AG09319 (cell line): Measurements from ENCODE around the gene HENMT1.
"Not testable (repeated sequence)": the region's sequence is repeated elsewhere in the genome, so short reads cannot be mapped to it uniquely, and the experiment has no call there.

Experiments used
- DNase-seq: peaks from one replicate; pipeline ENCODE4 v3.0.0-alpha.2; 2010; ENCODE audit warnings: low read depth; ENCODE audit errors: extremely low read depth
- TF ChIP-seq, protein P1 (sequence below): IDR thresholded peaks from 2 replicates; pipeline ENCODE4 v1.5.1; 2011; ENCODE audit warnings: low read depth, mild to moderate bottlenecking, inconsistent platforms, low read length, moderate library complexity

HENMT1 gene

GRCh38 chr1:108669679-108670078 is 8.8 kb upstream of the HENMT1 start:
- DNase-seq, result no peak
- TF ChIP-seq, protein P1, sequence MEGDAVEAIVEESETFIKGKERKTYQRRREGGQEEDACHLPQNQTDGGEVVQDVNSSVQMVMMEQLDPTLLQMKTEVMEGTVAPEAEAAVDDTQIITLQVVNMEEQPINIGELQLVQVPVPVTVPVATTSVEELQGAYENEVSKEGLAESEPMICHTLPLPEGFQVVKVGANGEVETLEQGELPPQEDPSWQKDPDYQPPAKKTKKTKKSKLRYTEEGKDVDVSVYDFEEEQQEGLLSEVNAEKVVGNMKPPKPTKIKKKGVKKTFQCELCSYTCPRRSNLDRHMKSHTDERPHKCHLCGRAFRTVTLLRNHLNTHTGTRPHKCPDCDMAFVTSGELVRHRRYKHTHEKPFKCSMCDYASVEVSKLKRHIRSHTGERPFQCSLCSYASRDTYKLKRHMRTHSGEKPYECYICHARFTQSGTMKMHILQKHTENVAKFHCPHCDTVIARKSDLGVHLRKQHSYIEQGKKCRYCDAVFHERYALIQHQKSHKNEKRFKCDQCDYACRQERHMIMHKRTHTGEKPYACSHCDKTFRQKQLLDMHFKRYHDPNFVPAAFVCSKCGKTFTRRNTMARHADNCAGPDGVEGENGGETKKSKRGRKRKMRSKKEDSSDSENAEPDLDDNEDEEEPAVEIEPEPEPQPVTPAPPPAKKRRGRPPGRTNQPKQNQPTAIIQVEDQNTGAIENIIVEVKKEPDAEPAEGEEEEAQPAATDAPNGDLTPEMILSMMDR, result no peak

DNA sequence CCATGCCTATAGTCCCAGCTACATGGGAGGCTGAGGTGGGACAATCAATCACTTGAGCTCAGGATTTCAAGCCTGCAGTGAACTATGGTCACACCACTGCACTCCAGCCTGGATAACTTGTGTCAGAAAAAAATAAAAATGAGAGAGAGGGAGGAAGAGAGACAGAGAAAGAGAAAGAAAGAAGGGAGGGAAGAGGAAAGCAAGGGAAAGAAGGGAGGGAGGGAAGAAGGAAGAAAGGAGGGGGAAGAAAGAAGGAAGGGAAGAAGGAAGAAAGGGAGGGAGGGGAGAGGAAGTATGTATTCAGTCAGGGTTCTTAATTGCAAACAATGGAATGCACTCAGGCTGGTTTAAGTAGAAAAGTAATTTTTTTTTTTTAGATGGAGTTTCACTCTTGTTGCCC is 7.9 kb upstream of the HENMT1 start:
- TF ChIP-seq, protein P1, result no peak
- no peak for DNase-seq

DNA sequence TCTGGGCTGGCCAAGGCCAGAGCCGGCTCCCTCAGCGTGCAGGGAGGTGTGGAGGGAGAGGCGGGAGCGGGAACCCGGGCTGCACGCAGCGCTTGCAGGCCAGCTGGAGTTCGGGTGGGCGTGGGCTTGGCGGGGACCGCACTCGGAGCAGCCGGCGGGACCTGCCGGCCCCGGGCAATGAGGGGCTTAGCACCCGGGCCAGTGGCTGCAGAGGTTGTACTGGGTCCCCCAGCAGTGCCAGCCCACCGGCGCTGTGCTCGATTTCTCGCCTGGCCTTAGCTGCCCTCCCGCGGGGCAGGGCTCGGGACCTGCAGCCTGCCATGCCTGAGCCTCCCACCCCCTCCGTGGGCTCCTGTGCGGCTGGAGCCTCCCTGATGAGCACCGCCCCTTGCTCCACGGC is 6.5 kb upstream of the HENMT1 start:
- not testable (repeated sequence) for DNase-seq

DNA sequence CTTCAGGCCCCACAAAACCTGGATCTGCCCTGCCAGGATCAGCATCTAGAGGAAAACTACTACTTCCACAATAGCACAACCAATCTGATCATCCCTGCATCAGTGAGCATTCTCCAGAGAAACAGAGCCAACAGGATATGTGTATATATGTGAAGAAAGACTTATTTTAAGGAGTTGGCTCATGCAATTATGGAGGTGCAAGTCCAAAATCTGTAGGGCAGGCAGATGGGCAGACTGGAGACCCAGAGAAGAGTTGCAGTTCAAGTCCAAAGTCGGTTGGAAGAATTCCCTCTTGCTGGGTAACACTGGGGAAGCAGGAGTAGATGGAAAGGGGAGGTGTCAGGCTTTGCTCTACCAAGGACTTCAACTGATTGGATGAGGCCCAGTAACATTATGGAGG is 4.9 kb upstream of the HENMT1 start:
- no peak for DNase-seq
- TF ChIP-seq, protein P1, result no peak

GRCh38 chr1:108665067-108665466 is 4.2 kb upstream of the HENMT1 start:
- no peak for DNase-seq
- TF ChIP-seq, protein P1, result no peak

DNA sequence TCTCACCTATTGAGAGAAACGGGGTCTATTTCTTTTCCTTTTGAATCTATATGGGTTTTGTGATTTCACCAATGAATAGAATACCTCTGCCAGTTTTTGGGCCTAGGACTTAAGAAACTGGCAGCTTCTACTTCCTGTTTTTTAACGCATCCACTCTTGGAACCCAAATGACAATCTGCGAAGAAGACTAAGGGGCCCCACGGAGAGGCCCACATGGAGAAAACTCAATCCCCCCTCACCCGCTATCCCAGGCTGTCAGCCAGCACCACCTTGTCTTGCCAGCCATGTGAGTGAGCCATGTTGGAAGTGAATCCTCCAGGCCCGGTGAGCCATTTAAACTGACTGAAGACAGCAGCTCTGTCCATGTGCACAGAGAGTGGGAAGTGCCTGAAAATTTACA is 3.6 kb upstream of the HENMT1 start:
- DNase-seq, result no peak
- TF ChIP-seq, protein P1, result no peak

DNA sequence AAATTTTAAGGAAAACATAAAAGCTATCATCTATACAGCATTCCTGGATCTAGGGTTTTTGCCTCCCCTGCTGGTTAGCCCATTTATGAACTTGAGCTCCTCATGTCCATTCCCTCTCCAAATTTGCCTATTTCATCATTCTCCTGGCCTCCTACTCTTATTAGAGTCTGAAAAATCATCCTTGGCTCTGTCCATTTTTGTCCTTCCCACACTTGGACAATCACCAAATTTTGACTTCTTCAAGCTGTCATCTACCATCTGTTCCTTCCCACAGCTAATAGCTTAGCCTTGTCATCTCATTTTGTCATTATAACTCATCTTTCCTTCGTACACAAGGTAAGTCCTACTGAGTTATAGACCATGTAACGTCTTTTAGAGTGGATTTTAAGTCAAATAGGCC is 2.2 kb upstream of the HENMT1 start:
- DNase-seq, result no peak
- TF ChIP-seq, protein P1, result no peak

DNA sequence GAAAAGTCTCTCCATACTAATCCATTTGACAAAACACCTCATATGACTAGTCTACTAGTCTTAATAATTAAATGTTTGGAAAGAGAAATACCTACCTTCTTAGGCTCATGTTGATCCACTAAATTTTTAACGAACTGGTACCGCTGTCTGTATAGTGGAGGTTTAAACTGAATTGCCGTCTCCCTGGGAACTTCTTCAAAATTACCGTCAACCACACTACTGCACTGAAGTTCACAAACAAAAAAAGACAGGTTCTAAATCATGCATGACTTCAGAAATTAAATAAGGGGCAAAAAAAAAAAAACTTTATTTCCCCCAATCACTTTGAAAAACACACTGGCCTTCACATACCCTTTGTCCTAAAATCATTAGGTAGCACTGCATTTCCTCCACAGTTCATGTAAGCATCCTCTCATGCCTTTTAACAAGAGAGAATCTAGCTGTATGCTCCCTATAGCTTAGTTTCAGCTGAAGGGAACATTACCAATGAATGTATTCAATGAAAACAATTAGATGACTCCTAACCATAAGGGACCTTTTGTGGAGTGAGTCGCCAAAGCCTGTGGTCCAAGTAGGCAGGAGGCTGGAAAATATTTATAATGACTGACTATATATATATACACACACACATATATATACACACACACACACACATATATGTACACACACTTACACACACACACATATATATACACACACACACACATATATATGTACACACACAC is 3.4 kb downstream of the HENMT1 start:
- TF ChIP-seq, protein P1, result no peak
- DNase-seq, result no peak
